DOHH2 (cell line): ENCODE data around the gene PDE4D.

Experiments used
- H3F3A ChIP-seq: fragments of 200-600 bp; sonication (generic), shearing (Covaris generic); 2 replicates; pipeline ENCODE4 v1.6.0; 2016; ENCODE audit warnings: antibody characterized with exemption, mild to moderate bottlenecking; ENCODE audit not compliant: control insufficient read depth, insufficient read depth
- H3K27ac ChIP-seq: fragments of 200-600 bp; sonication (generic); 2 replicates; pipeline ENCODE4 v1.5.1; 2014; ENCODE audit warnings: low read depth, mild to moderate bottlenecking, low read length, moderate library complexity
- H3K27me3 ChIP-seq: fragments of 200-600 bp; sonication (generic); 2 replicates; pipeline ENCODE4 v1.6.1; 2014; ENCODE audit warnings: mild to moderate bottlenecking, low read length, mixed read lengths; ENCODE audit not compliant: control insufficient read depth
- H3K36me3 ChIP-seq: fragments of 200-600 bp; sonication (generic); 2 replicates; pipeline ENCODE4 v1.6.1; 2014; ENCODE audit warnings: mild to moderate bottlenecking, low read length, moderate library complexity, mixed read lengths; ENCODE audit not compliant: control insufficient read depth
- H3K4me1 ChIP-seq: fragments of 200-600 bp; sonication (generic); 2 replicates; pipeline ENCODE4 v1.6.1; 2014; ENCODE audit warnings: mild to moderate bottlenecking, low read length, mixed read lengths; ENCODE audit not compliant: control insufficient read depth
- H3K4me2 ChIP-seq: fragments of 200-600 bp; sonication (generic); 2 replicates; pipeline ENCODE4 v1.6.0; 2014; ENCODE audit warnings: mild to moderate bottlenecking, low read length, moderate library complexity
- H3K4me3 ChIP-seq: fragments of 200-600 bp; sonication (generic); 2 replicates; pipeline ENCODE4 v1.5.1; 2014; ENCODE audit warnings: mild to moderate bottlenecking, low read length, mixed read lengths
- H3K79me2 ChIP-seq: fragments of 200-600 bp; sonication (generic); 2 replicates; pipeline ENCODE4 v1.6.1; 2014; ENCODE audit warnings: mild to moderate bottlenecking, low read length, mixed read lengths; ENCODE audit not compliant: control insufficient read depth
- H3K9me2 ChIP-seq: fragments of 200-600 bp; sonication (generic); replicated peaks from 2 replicates; pipeline ENCODE4 v1.6.1; 2014; ENCODE audit warnings: mild to moderate bottlenecking, low read length, mixed read lengths; ENCODE audit not compliant: control insufficient read depth
- H3K9me3 ChIP-seq: fragments of 200-600 bp; sonication (generic); 2 replicates; pipeline ENCODE4 v1.6.1; 2014; ENCODE audit warnings: antibody characterized with exemption, low read length, mixed read lengths; ENCODE audit not compliant: control insufficient read depth, insufficient read depth
- H4K20me1 ChIP-seq: fragments of 200-600 bp; sonication (generic); 2 replicates; pipeline ENCODE4 v1.6.0; 2014; ENCODE audit warnings: low read depth, mild to moderate bottlenecking, antibody characterized with exemption, low read length, moderate library complexity; ENCODE audit not compliant: control insufficient read depth, insufficient read depth
- CTCF ChIP-seq: fragments of 200-600 bp; sonication (generic); IDR thresholded peaks from one replicate; pipeline ENCODE4 v1.5.1; 2014; ENCODE audit warnings: antibody characterized with exemption, mild to moderate bottlenecking, low read depth, low read length; ENCODE audit not compliant: poor library complexity, severe bottlenecking
- EZH2phosphoT487 ChIP-seq: fragments of 200-600 bp; sonication (generic); IDR thresholded peaks from 2 replicates; pipeline ENCODE4 v1.6.1; 2017; ENCODE audit warnings: borderline replicate concordance, mild to moderate bottlenecking, antibody characterized with exemption, low read length, moderate library complexity, mixed read lengths

PDE4D gene

GRCh38 chr5:59371525-59372127, 521.9 kb downstream of the PDE4D start:
- H3K27ac ChIP-seq, result no peak overlapping the region
- H3K36me3 ChIP-seq, result no peaks in the 10 kb centered on the region
- no peaks in the 10 kb centered on the region for H3K9me3 ChIP-seq
- no peak overlapping the region for H3K4me3 ChIP-seq
- H4K20me1 ChIP-seq, result no peaks in the 10 kb centered on the region
- H3K4me2 ChIP-seq, result no peak overlapping the region
- peaks cover 6% of the 10 kb centered on the region for H3K27me3 ChIP-seq
- no peaks in the 10 kb centered on the region for H3K79me2 ChIP-seq
- no peaks in the 10 kb centered on the region for H3K4me1 ChIP-seq
- H3F3A ChIP-seq, result no peaks in the 10 kb centered on the region
- TF ChIP-seq CTCF, result no peak
- no peak for TF ChIP-seq EZH2phosphoT487
- H3K9me2 ChIP-seq, result no peaks in the 10 kb centered on the region

- H3F3A ChIP-seq, result no peaks in the 10 kb centered on the region
- no peaks in the 10 kb centered on the region for H3K4me1 ChIP-seq
- no peak for TF ChIP-seq CTCF
- TF ChIP-seq EZH2phosphoT487, result no peak
- no peaks in the 10 kb centered on the region for H3K9me3 ChIP-seq
- no peaks in the 10 kb centered on the region for H4K20me1 ChIP-seq
- no peaks in the 10 kb centered on the region for H3K79me2 ChIP-seq
- H3K4me3 ChIP-seq, result no peak overlapping the region
- no peaks in the 10 kb centered on the region for H3K9me2 ChIP-seq
- peaks cover 12% of the 10 kb centered on the region for H3K27me3 ChIP-seq
- no peak overlapping the region for H3K27ac ChIP-seq
- no peak overlapping the region for H3K4me2 ChIP-seq
- no peaks in the 10 kb centered on the region for H3K36me3 ChIP-seq
Observed at GRCh38 chr5:59368951-59369350, 524.6 kb downstream of the PDE4D start.

- Histone ChIP-seq H3K4me1 (no peaks in the 10 kb centered on the region), H3K36me3 (no peaks in the 10 kb centered on the region), H4K20me1 (no peaks in the 10 kb centered on the region), H3K79me2 (no peaks in the 10 kb centered on the region), H3K27me3 (peaks cover 12% of the 10 kb centered on the region), H3K9me2 (no peaks in the 10 kb centered on the region), H3K9me3 (no peaks in the 10 kb centered on the region), H3K4me3 (no peak overlapping the region), H3K4me2 (no peak overlapping the region), H3K27ac (no peak overlapping the region), H3F3A (no peaks in the 10 kb centered on the region)
- TF ChIP-seq CTCF (peak; percentile 80), EZH2phosphoT487 (no peak)
Observed at GRCh38 chr5:59367791-59368394, 525.6 kb downstream of the PDE4D start.
